Measurements from ENCODE around the gene SP6. TPM values are rescaled to one million over a fixed set of nuclear protein-coding genes. Genes with fewer than 3 reads are reported as not detected.

The SP6 gene
- total RNA-seq, 4 donors from 2014 or later: 6.6 to 29.3 (median 19.9) TPM

DNA sequence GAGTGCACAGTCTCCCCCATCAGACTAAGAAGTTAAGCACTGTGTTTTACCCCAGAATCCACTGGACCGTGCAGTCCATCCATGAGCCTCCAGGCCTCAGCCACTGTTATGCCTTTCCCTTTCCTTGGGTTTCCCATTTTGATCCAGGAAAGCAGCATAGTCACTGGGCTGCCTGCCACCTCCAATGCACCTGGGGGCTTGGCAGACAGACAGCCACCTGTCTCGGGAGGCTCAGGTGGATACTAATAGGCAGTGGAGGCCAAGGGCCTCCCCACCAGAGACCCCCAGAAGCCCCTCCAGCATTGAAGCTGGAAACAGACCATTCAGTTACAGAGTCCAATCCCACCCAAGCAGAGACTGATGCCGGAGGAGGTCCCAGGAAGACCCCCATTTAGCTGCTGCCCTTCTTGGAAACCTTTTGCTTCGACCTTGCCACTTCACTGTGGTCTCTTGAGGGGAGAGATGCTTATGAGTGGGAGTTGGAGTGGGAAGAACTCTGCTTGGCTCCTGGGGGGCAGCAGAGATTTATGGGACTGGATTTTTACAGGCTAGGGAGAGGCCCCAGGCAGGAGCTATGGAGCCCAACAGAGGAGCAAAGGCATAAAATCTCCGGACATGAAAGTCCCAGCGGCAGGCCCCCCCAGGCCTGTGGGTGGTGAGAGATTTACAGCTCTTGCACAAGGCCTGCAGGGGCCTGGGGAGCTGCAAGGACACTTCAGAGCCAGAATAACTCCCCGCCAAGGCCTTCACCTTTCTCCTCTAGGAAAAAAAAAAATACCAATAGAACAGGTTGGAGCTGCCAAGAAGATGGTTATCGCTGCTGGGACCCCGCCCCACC, 32.8 kb upstream of the SP6 start:
- Histone ChIP-seq H3K27me3 (peaks cover 7% of the 10 kb centered on the region), H3K9me3 (no peaks in the 10 kb centered on the region), H3K36me3 (no peaks in the 10 kb centered on the region), H3K4me3 (no peak overlapping the region), H3K4me1 (peaks cover 44% of the 10 kb centered on the region), H3K27ac (peak overlapping the region; percentile 24)
- DNase-seq (ENCODE audit: low spot score in 2 of 2): no peak
- TF ChIP-seq EP300 (IDR thresholded peaks at IDR 0.05): no peak
- no peak for TF ChIP-seq POLR2AphosphoS5 (IDR thresholded peaks at IDR 0.05)
- no peak for TF ChIP-seq POLR2A (IDR thresholded peaks at IDR 0.05)
- TF ChIP-seq, protein P1, sequence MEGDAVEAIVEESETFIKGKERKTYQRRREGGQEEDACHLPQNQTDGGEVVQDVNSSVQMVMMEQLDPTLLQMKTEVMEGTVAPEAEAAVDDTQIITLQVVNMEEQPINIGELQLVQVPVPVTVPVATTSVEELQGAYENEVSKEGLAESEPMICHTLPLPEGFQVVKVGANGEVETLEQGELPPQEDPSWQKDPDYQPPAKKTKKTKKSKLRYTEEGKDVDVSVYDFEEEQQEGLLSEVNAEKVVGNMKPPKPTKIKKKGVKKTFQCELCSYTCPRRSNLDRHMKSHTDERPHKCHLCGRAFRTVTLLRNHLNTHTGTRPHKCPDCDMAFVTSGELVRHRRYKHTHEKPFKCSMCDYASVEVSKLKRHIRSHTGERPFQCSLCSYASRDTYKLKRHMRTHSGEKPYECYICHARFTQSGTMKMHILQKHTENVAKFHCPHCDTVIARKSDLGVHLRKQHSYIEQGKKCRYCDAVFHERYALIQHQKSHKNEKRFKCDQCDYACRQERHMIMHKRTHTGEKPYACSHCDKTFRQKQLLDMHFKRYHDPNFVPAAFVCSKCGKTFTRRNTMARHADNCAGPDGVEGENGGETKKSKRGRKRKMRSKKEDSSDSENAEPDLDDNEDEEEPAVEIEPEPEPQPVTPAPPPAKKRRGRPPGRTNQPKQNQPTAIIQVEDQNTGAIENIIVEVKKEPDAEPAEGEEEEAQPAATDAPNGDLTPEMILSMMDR (IDR thresholded peaks at IDR 0.05): no peak
- 43% methylated on average over 8 of the region's 9 CpGs for WGBS

DNA sequence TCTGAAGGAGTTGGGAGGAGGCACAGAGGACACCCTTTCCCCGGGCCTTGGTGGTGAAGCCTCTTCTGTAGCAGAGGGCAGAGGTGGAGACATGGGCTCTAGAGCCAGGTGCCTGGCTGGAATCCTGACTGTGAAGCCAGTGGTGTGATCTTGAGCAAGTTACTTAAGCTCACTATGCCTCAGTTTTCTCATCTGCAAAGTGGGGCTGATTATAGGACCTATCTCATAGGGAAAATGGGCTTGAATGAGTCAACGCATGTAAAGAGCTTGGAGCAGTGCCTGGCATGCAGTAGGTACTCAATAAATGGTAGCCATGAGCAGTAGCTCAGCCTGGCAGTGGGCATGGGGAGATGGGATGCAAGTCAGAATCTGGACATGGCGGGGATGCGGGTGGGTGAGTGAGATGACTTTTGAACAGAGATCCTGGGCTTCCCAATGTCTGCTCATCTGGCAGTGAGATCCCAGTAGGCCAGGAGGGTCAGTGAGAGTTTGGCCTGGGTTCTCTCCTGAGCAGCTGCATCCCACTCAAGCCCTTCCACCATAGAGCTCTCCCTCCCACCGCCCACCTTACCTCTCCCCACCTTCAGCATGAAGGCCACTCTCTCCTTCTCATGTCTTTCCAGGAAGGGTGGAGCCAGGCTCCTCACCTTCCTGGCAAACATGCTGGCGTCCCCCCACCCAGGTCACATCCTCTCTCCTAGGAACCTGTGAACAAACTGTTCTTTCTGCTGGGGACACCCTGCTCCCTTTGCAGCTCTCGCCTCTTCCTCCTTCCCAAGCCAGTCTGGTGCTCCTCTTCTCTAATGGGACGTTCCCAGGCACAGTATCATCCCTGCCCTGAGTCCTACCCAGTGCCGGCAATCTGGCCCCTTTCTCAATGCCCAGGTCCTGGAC, 32.0 kb upstream of the SP6 start:
- Histone ChIP-seq H3K4me3 (peak overlapping the region; percentile 24), H3K4me1 (peaks cover 44% of the 10 kb centered on the region), H3K9me3 (no peaks in the 10 kb centered on the region), H3K27ac (no peak overlapping the region), H3K36me3 (no peaks in the 10 kb centered on the region), H3K27me3 (peaks cover 15% of the 10 kb centered on the region)
- DNase-seq (ENCODE audit: low spot score in 2 of 2): no peak
- 75% methylated on average over 8 of the region's 9 CpGs for WGBS
- TF ChIP-seq, protein P1 (IDR thresholded peaks at IDR 0.05): no peak
- TF ChIP-seq POLR2AphosphoS5 (IDR thresholded peaks at IDR 0.05) (no peak), EP300 (IDR thresholded peaks at IDR 0.05) (no peak), POLR2A (IDR thresholded peaks at IDR 0.05) (no peak)

GRCh38 chr17:47882247-47882646, 31.3 kb upstream of the SP6 start:
- DNase-seq (ENCODE audit: low spot score in 2 of 2): no peak
- no peaks in the 10 kb centered on the region for H3K36me3 ChIP-seq
- no peak overlapping the region for H3K27ac ChIP-seq
- TF ChIP-seq POLR2AphosphoS5 (IDR thresholded peaks at IDR 0.05): no peak
- TF ChIP-seq, protein P1 (IDR thresholded peaks at IDR 0.05): no peak
- TF ChIP-seq POLR2A (IDR thresholded peaks at IDR 0.05): no peak
- no peak for TF ChIP-seq EP300 (IDR thresholded peaks at IDR 0.05)
- H3K4me3 ChIP-seq: peak overlapping the region; percentile 24
- peaks cover 44% of the 10 kb centered on the region for H3K4me1 ChIP-seq
- peaks cover 21% of the 10 kb centered on the region for H3K27me3 ChIP-seq
- H3K9me3 ChIP-seq: no peaks in the 10 kb centered on the region
- WGBS: 22% methylated on average over 7 of the region's 7 CpGs

- TF ChIP-seq, protein P1 (IDR thresholded peaks at IDR 0.05): no peak
- TF ChIP-seq EP300 (IDR thresholded peaks at IDR 0.05): no peak
- no peak for TF ChIP-seq POLR2AphosphoS5 (IDR thresholded peaks at IDR 0.05)
- TF ChIP-seq POLR2A (IDR thresholded peaks at IDR 0.05): no peak
Observed at GRCh38 chr17:47879776-47880454, 29.0 kb upstream of the SP6 start.

More at GRCh38 chr17:47879776-47880454, 29.0 kb upstream of the SP6 start:
- no peaks in the 10 kb centered on the region for H3K36me3 ChIP-seq
- peaks cover 32% of the 10 kb centered on the region for H3K4me1 ChIP-seq
- no peak for DNase-seq (ENCODE audit: low spot score in 2 of 2)
- no peak overlapping the region for H3K4me3 ChIP-seq
- H3K27ac ChIP-seq: no peak overlapping the region
- WGBS: 84% methylated on average over 8 of the region's 8 CpGs
- no peaks in the 10 kb centered on the region for H3K9me3 ChIP-seq
- H3K27me3 ChIP-seq: peaks cover 27% of the 10 kb centered on the region
